OCI-LY1 (cell line): Measurements from ENCODE around the gene CNTNAP2.

Experiments used
- CTCF ChIP-seq: fragments of 200-600 bp; sonication (generic), shearing (Covaris generic); IDR thresholded peaks from 2 replicates; pipeline ENCODE4 v1.5.1; 2017; ENCODE audit warnings: mild to moderate bottlenecking, antibody characterized with exemption, low read length, moderate library complexity, mixed read lengths
- EZH2 ChIP-seq: fragments of 200-600 bp; sonication (generic), shearing (Covaris generic); IDR thresholded peaks from 2 replicates; pipeline ENCODE4 v1.8.0; 2017; ENCODE audit warnings: borderline replicate concordance, mixed run types, mild to moderate bottlenecking, antibody characterized with exemption, low read length, moderate library complexity, mixed read lengths

GRCh38 chr7:147894271-147894670 is 1777.7 kb downstream of the CNTNAP2 start:
- TF ChIP-seq CTCF (no peak), EZH2 (no peak)
